CD1c-positive myeloid dendritic cell (primary cell): ENCODE measurements around the gene TM2D3.

Experiments used
- DNase-seq: peaks from one replicate; pipeline ENCODE4 v3.0.0-alpha.2; 2016; ENCODE audit errors: extremely low spot score

Gene TM2D3

DNA sequence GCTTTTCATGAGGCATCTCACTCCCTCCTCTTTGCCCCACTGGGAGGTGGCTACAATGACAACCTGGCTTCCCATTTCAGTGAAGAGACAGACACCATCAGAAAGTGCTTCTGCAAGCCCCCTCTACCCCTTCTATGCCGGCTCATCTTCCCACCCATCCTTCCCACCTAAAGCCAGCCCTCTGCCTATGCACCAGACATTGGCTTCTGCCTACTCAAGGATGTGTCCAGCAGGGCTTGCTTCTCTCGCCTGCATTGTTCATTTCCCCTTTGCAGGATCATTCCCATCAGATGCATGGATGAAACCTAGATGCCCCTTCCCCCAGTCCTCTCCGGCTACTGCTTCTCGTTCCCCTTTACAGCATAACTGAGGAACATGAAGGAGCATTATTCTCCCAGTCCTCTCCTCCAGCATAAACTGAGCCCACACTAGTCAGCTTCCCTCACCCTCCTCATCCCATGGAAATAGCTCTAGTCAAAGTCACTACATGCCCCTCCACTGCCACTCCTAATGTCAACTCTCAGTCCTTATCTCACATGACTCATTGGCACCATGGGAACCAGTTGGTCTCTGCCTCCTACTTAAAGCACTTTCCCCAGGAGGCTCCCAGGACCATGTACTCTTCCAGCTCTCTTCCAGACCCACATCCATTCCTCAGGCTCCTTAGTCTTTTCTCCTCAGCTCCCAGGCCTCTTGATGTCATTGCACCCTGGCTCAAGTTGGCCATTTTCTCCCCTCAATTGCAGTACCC lies 47.9 kb downstream of the TM2D3 start:
- no peak for DNase-seq

DNA sequence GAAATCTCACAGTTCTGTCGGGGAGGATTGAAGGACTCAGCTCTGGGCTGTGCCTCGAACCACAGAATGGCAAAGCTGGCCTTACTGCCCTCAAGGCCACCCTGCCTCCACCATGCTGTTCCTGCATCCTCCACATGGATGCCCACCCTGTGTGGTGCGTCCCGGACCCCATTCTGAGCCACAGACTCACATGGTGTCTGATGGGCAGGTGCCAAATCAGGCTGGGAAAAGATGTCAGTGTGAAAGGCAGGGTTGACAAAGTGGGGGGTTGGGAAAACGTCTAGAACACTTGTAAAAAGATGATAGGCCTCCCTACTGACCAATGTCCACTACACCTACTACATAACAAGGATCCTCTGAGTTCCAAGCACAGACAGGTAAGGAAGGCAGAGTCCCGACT lies 49.4 kb downstream of the TM2D3 start:
- no peak for DNase-seq

DNA sequence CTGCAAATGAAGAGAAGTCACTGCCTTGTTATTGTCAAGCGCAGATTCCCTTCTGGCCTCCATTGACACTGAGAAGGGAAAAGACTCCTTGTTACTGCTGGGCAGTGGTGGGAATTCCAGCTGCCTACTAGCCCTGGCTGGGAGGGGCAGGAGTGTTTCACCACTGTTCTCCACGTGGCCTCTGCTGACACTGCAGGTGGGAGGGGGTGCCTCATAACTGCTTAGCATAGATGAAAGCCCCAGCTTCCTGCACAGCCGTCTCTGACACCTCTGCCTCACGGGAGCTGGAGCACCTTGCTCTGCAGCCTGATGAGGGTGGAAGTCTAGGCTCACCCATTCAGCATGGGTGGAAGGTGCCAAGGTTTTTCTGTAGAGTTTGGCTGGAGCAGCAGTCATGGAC lies 52.1 kb downstream of the TM2D3 start:
- no peak for DNase-seq

DNA sequence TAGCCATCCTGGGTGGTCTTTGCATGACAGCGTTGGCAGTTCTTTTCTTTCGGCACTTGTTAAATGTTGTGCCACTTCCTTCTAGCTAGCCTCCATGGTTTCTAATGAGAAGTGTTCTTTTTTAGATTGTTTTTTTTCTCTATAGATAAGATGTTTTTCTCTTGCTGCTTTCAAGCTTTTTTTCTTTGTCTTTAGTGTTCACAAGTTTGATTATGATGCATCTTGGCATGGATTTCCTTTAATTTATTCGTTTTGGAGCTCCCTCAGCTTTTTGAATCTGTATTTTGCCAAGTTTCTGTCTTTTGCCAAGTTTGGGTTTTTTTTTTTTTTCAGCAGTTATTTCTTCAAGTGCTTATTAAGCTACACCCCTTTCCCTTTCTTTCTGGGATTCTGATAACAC lies 53.1 kb downstream of the TM2D3 start:
- DNase-seq: no peak

DNA sequence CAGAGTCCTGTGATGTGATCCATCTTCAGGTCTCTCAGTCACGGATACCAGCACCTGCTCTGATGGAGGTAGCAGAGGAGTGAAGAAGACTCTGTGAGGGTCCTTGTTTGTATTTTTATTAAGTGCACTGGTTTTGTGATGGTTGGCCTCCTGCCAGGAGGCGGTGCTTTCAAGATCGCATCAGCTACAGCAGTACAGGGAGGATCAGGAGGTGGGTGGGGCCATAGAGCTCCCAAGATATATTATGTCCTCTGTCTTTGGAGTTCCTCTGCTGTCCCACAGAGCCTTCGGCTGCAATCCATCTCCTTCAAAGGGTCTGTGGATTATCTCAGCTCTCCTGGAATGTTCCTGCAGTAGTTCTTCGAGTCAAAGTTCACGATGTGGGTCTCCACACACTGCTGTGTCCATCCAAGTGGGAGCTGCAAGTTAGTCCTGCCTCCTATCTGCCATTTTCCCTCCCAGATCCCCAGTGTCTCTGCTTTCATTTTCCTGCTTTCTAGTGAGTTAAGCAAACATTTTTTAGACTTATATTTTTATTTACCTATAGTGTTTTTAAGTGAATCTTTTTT lies 54.7 kb downstream of the TM2D3 start:
- no peak for DNase-seq

DNA sequence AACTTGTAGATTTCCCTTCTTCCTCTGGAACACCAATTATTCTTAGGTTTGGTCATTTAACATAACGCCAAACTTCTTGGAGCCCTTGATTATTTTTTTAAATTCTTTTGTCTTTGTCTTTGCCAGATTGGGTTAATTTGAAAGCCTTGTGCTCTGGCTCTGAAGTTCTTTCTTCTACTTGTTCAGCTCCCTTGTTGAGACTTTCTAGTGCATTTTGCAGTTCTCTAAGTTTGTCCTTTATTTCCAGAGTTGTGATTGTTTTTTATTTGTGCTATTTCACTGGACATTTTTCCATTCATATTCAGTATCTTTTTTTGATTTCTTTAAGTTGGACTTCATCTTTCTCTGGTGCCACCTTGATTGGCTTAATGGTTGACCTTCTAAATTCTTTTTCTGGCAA lies 55.5 kb downstream of the TM2D3 start:
- no peak for DNase-seq
